GM18502 (cell line): Measurements from ENCODE around the gene ARGFX.
"Not testable (repeated sequence)": the region's sequence is repeated elsewhere in the genome, so short reads cannot be mapped to it uniquely, and the experiment has no call there.

ENCODE experiments used
- ATAC-seq: cut with Tn5 transposase; IDR thresholded peaks from one replicate; pipeline ENCODE4 v1.9.1; 2021; ENCODE audit warnings: mild to moderate bottlenecking; ENCODE audit not compliant: unreplicated experiment, poor library complexity

The ARGFX gene

DNA sequence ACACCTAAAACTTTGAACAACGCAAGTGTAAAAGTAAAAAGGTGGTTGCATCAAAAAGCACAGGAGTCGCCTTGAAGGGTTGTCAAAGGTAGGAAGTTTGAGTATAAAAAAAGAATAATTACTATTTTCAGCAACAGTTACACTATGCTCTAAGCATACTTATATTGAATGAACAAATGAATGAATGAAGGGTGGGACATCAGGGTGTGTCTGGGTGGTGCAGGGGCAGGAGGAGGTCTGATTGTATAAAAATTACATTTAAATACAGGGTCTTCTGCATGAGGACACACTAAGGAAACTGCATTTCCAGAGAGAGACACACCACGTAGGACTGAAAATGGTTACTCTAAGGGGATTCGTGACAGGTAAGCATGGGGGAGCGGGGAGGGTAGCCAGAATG lies at the start of gene ARGFX:
TSS of gene ARGFX (plus strand) at position 301 of the 400 bp plus-strand sequence. CDS start 2,765 bp downstream, outside the sequence.
- ATAC-seq, result no peak

- no peak for ATAC-seq
Observed at GRCh38 chr3:121517953-121518655, 49.6 kb upstream of the ARGFX start.

DNA sequence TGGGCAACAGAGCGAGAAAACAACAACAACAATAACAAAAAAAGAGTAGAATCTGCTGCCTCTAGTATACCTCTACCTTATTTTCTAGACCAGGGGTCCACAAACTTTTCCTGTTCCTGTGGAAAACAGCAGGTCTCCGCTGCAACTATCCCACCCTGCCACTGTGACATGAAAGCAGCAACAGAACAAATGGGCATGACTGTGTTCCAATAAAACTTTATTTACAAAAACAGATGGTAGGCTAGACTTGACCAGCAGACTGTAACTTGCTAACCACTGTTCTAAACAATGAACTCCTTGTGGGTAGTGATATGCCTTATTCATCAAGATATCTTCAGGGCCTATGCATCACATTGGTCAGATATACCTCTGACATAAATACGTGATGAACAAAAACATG lies 47.2 kb upstream of the ARGFX start:
- no peak for ATAC-seq

DNA sequence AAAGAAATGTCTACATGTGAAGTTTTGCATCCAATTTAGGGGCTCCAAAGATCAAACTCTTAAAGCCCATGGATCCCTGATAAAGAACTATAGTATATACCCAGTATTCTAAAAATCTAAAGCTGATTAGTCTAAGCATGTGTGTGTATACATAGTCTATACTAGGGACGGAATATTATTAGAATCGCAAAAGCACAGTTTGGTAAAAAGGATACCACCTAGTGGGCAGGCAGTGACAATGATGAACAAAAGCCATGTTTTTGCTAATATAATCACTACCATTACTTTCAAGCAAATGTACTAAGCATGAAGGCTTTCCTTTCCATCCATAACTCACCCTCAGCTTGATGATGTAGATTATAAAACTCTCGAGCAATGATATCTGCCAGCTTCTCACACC lies 38.4 kb upstream of the ARGFX start:
- no peak for ATAC-seq

GRCh38 chr3:121531269-121531668 lies 36.5 kb upstream of the ARGFX start:
- peak; percentile 52 for ATAC-seq

- no peak for ATAC-seq
Observed at GRCh38 chr3:121542924-121543323, 24.8 kb upstream of the ARGFX start.

DNA sequence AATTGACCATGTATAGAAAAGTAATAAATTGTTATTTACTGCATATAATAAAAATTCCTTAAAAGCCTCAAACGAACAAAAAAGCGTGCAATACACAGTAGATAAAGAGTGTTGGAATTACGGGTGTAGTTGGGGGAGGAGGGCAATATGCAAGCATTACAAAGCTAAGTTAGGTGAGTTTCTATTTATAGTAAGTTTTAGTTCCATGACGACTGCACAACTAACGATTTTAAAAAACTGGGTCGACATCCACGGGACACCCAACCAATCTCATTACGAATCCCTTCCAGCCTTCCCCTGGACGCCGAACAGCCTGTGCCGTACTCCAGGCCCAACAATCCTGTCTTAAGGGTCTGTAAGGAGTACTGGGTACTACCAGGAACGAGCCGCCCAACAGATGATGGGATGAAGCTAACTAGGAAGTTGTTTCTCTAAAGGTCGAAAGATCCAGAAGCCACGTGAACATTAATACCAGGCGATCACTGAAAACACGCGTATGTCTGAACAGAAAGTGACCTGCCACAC lies 22.6 kb upstream of the ARGFX start:
- ATAC-seq, result peak; percentile 0

- ATAC-seq, result peak; percentile 81
Observed at GRCh38 chr3:121545574-121546455, 21.9 kb upstream of the ARGFX start, which contains the start of gene POLQ. TSS of gene POLQ (minus strand) at chr3:121545988. CDS start at chr3:121545877, 111 bp downstream.

- ATAC-seq, result no peak
Observed at GRCh38 chr3:121552379-121552778, 15.4 kb upstream of the ARGFX start.

DNA sequence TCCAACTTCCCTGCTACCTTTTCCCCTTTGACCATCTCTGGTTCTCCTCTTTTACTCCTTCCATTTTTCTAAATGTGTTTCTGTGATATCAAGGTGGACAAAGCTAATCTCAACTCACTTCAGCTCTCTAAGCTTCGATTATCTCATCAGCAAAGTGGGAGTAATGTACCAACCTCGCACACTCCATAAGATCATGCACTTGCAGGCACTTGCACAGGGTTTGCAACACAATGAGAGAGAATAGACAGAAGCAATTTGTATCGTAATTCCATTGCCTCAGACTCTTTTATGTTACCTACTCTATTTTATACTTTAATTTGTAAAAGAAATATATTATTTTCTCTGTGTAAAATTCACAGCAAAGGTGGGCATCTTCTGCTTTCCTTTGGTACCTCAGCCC lies 15.0 kb upstream of the ARGFX start:
- ATAC-seq, result no peak

DNA sequence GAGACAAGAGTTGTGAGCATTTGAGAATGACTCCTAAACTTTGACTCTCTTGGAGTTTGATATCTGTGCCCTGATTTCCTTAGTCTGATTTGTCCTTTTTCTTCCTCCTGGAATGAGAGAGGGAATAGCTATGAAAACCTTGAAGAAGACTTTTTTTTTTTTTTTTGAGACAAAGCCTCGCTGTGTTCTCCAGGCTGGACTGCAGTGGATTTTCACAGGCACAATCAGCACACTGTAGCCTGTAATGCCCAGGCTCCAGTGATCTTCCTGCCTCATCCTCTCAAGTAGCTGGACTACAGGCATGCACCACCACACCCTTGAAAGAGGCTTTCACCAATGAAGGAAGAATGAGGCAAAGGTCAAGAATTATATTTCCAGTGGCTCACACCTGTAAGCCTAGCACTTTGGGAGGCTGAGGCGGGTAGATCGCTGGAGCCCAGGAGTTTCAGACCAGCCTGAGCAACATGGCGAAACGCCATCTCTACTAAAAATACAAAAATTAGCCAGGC lies 10.3 kb upstream of the ARGFX start:
- no peak for ATAC-seq

DNA sequence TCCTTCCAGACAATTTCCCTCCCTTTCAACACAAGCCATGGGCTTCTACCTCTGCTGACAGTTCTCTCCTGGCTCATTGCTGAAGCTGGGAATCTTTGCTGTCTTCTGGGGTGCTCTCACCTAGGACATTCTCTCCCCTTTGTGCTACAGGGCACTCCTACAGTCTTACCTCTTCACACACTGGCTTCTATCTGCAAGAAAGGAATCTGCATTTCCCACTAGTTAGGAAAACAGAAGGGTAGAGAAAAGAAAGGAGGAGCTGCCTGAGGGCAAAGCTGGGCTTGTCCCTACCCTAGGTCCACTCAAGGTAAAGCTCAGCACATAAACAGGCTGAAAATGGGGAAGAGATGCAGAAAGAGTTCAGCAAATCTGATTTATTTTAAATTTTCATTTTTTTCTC lies 5.6 kb upstream of the ARGFX start:
- no peak for ATAC-seq

- ATAC-seq, result no peak
Observed at GRCh38 chr3:121566773-121567172, 976 bp upstream of the ARGFX start.

GRCh38 chr3:121574449-121574848 lies 6.7 kb downstream of the ARGFX start:
- ATAC-seq, result no peak

GRCh38 chr3:121581691-121582090 lies 13.9 kb downstream of the ARGFX start:
- no peak for ATAC-seq

GRCh38 chr3:121584418-121584817 lies 16.7 kb downstream of the ARGFX start:
- ATAC-seq, result no peak

- no peak for ATAC-seq
Observed at GRCh38 chr3:121592856-121593702, 25.3 kb downstream of the ARGFX start, which contains the start of gene FBXO40. TSS of gene FBXO40 (plus strand) at chr3:121593379. CDS start at chr3:121620576, 27,197 bp downstream.

DNA sequence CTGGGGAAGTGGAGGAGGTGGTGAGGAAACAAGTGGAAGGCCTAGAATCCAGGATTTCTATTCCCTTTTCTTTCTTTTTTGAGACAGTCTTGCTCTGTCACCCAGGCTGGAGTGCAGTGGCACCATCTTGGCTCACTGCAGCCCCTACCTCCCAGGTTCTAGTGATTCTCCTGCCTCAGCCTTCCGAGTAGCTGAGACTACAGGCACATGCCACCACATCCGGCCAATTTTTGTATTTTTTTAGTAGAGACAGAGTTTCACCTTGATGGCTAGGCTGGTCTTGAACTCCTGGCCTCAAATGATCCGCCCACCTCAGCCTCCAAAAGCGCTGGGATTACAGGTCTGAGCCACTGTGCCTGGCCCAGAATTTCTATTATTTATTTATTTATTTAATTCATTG lies 26.1 kb downstream of the ARGFX start:
- not testable (repeated sequence) for ATAC-seq

DNA sequence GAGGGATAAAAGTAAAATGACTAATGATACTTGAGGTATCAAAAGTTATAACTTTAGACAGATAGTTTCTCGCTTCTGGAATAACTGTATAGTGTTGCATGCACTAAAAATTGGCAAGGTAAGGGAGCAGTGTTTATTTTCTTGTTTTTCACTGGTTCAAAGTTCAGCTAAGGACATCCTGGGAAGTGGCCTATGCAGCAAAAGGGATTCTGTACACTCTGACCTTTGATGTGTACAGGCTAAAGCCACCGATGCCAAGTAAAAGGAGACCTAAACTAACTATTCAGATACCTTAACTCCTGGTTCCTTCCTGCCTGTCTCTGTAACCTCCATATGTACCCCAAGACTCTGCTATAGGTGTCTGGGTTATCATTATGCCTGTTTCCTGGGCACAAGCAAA lies 27.1 kb downstream of the ARGFX start:
- no peak for ATAC-seq
